PFSK-1 (cell line): ENCODE results near the gene FAM151B.

Source experiments
- POLR2AphosphoS5 ChIP-seq: IDR thresholded peaks from 2 replicates; pipeline ENCODE4 v1.6.1; 2012; ENCODE audit warnings: low read depth, mild to moderate bottlenecking, control low read depth, low read length, moderate library complexity
- SIN3A ChIP-seq: IDR thresholded peaks from 2 replicates; pipeline ENCODE4 v1.6.1; 2012; ENCODE audit warnings: mild to moderate bottlenecking, low read length, moderate library complexity, borderline replicate concordance; ENCODE audit not compliant: insufficient read depth
- TAF1 ChIP-seq: IDR thresholded peaks from 2 replicates; pipeline ENCODE4 v1.6.1; 2012; ENCODE audit warnings: low read length, control low read depth, borderline replicate concordance; ENCODE audit not compliant: insufficient read depth

DNA sequence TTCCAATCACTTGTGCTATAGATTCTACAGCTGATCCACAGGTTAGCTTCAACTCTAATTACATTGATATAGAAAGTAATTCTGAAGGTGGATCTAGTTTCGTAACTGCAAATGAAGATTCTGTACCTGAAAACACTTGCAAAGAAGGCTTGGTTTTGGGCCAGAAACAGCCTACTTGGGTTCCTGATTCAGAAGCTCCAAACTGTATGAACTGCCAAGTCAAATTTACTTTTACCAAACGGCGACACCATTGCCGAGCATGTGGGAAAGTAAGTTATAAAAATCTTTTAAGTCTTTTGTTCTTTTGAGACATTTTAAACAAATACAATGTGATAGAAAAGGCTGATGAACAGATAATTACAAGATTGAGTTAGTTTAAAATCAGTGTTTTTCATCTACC, 49.2 kb upstream of the FAM151B start:
- no peak for TF ChIP-seq POLR2AphosphoS5
- TF ChIP-seq TAF1, result no peak
- TF ChIP-seq SIN3A, result no peak
